HuH-7.5 (cell line): ENCODE results near the gene ZNF385D.
"Not testable (repeated sequence)": the region's sequence is repeated elsewhere in the genome, so short reads cannot be mapped to it uniquely, and the experiment has no call there.

Experiments
- DNase-seq: peaks from one replicate; pipeline ENCODE4 v3.0.0; 2011; ENCODE audit warnings: low spot score

Gene ZNF385D

DNA sequence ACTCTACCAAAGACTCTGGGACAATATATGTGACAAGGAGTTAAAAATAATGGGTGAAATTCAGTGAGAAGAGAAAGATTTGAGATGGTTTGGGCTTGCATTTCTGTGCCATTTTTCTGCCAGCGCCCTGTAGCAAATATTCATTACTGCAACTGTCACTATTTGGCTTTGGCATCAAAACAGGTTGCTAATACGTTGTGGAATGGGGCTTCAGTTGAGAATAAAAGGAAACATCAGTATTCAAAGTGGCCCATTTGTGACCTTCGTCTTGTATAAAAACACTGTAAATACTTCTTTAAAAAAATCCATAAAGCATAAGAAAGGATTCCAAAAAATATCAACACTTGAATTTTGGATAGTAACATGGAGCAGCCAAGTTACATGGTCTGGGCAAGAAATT, 309.2 kb downstream of the ZNF385D start:
- no peak for DNase-seq

DNA sequence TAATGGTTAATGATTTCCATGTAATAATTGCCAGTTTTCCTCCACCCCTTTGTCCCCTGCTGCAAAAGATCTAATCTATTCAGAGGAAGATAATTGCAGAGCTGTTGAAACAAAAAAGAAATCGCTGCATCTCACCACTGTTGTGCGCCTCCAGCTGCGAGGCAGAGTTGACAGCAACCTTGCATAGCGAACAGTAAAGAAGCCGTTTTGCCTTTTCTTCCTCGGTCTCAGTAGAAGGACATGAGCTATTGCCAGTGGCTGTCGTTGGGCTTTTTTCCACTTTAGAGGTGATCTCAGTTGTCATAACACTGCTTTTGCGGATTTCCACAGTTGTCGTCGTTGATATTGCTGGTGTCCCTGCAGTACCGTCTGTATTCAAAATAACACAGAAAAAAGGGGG, 314.2 kb downstream of the ZNF385D start:
- DNase-seq = no peak

DNA sequence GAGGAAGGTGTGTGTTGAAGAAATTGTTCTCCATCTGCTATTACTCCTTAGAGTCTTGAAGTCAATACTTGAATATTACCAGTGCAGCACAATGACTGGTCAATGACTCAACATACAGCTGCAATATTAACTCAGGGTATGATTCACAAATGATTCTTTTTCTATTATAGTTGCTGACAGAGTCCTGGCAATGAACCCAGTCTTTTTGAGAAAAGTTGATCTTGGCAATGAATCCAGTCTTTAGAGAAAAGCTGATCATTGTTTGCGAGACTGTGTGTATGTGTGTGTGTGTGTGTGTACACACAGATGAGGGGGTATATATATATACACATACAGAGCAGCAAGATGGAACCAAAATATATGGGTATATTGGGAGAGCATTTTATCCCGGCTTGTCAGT, 315.1 kb downstream of the ZNF385D start:
- DNase-seq = no peak

DNA sequence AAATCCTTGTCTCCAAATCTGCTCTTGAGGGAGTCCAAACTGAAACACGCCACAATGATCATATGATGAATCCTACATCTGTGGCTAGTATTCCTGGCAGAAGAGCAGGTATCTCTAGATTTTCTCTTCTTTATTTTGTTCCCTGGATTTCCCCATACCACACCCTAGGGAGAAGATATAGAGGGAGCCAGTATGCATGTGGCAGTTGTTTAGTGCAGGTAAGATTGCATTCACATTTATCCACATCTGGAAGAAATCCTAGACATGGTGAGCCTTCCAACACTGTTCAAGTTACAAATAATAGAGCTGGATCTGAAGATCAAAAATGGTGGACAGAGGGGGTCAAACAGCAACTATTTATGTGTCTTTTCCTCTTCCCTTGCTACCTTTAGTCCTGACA, 316.7 kb downstream of the ZNF385D start:
- DNase-seq = no peak

DNA sequence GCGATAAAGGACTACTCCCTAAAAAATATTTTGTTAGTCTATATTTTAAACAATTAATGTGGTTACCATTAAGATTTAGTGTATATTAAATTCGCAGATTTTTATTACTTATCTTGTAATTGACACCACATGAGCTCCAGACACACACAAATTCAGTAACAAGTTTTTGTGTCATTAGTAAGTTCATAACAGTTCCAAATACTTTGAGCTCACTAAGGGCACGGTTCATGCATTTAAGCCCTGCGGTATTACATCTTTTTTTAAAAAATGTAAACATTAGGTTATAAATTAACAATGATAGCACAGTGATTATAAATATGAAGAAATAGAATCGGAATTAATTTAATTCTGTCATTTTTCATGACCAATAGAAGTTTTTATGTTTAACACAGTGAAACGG, 317.3 kb downstream of the ZNF385D start:
- DNase-seq = no peak

DNA sequence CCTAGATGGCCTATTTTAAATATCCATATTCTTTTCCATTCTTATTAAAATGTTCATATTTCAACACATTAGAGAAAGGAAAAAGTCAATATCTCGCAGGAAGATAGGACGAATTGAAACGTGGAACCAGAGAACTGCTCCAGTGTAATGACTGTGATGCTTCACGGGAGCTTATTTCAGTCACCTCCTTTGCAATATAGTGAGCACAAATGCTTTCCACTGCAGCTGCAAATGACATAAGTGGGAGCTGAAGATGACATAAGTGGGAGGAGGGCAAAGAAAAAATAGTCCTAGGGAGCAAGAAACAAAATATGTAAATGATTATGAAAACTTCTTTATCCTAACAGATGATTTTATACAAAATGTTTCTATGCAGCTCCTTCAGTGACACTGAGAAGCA, 324.1 kb downstream of the ZNF385D start:
- no peak for DNase-seq

DNA sequence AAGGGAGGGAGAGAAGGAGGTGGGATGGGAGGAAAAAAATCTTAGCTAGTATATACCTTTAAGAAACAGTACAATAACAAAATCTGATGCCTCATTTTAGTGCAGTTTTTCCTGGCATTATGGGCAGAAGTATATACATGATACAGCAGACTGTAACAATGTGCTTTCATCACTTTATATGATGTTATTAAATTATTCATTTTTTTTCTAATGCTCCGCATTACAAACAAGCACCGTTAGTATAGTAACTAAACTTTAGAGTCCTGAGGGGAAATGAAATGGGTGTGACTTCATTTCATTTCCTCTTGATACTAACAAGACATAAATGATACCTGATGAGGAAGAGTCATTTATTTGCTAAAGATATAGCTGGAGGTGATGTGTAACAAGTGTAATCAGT, 325.3 kb downstream of the ZNF385D start:
- DNase-seq = no peak

DNA sequence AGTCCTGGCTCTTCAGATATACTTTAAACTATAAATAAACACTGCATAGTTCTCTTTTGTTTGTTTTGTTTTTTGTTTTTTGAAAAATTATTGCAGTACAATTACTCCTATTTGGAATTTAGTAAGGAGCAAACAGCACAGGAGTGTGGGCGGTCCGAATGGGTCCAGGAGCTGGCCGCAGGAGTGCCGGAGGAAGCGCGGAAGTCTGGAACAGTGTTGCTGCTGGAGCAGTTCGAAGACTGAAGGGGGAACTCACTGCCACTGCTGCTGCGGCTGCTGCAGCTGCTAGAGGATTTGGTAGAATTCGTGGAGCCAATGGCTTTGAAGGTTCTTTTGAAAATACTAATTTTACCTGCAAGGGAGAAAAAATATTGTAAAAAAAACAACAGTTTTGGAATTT, 329.9 kb downstream of the ZNF385D start:
- DNase-seq = no peak

DNA sequence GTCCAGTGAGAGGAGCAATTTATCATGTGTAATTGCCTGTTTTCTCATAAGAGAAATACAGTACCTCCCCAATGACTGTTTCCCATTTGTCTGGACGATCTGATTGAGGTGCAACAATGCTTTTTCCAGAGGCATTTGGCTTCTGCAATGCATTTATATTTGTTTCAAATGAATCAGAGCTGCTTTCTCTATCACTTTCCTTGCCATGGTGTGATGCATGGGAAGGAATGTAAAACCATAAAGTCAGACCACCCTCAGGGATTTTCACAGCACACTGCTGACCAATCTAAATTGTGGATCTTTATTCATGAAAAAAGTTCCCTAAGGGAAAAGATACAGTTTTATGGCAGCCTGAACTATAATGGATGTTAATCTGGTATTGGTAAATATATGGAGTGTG, 333.0 kb downstream of the ZNF385D start:
- no peak for DNase-seq

DNA sequence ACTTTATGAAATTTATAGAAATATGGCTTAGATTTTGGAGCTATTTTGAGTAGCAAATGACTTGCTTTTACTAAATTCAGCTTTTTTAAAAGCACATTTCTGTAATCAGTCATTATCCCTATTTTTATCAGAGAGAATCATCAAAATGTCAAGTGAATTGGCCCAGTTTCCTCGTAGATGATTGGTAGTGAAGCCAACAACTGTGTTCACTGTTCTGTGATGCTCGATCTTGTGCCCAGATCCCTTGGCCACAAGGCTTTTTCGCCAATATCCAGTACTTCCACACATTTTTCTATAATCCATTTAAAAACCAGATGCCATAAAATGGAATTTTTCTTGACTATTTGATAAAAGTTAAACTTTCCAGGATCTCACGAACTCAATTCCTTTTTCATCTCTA, 336.5 kb downstream of the ZNF385D start:
- no peak for DNase-seq

DNA sequence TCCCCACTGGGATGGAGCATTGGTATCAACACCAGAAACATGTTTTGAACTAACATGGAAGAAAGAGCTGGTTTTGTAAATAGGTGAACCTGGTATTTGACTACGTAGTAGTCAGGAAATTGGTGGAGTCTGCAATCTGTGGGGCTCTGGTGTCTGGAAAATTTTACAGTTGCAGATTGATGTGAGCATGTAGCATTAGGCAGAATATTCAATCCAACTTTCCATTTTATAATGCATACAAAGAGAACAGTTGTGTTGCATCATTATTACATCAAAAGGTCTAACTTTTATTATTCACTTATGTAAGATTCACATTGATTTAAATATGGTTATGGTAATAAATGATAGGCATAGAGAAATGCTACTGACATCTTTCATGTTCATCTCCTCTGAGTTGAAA, 340.0 kb downstream of the ZNF385D start:
- no peak for DNase-seq

DNA sequence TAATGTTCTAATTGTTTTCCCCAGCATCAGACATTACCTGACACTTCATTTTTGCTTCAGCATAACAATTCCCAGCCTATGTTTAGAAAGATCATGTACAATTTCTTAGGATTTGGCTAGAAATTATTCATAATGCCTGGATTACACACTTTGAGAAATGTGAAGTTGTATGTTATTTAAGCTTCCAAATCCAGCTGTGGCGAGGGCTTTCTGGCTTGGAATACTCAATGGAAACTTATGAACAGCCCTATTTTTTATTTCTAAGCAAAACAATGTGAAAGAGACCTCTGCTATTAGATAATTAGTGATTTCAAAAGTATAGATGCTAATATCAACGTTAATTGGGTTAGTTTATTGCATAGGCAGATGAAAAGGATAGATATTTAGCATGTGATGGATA, 341.6 kb downstream of the ZNF385D start:
- no peak for DNase-seq

DNA sequence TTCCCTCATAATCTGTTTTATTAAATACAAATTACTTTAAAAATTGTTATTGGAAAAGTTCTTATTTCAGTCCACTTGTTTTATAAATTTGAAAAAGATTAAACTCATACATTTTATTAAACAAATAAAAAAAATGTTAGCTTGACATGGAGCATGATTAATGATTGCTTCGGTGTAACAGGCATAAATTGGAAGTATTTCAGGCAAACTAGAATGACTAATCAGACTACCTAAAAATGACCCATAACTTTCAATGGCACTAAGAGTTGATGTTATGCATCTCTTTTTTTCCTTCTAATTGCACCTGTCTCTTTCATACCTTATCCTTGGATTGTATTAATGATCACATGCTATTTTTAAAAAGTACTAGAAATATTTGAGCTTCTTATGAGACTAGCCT, 343.3 kb downstream of the ZNF385D start:
- no peak for DNase-seq

DNA sequence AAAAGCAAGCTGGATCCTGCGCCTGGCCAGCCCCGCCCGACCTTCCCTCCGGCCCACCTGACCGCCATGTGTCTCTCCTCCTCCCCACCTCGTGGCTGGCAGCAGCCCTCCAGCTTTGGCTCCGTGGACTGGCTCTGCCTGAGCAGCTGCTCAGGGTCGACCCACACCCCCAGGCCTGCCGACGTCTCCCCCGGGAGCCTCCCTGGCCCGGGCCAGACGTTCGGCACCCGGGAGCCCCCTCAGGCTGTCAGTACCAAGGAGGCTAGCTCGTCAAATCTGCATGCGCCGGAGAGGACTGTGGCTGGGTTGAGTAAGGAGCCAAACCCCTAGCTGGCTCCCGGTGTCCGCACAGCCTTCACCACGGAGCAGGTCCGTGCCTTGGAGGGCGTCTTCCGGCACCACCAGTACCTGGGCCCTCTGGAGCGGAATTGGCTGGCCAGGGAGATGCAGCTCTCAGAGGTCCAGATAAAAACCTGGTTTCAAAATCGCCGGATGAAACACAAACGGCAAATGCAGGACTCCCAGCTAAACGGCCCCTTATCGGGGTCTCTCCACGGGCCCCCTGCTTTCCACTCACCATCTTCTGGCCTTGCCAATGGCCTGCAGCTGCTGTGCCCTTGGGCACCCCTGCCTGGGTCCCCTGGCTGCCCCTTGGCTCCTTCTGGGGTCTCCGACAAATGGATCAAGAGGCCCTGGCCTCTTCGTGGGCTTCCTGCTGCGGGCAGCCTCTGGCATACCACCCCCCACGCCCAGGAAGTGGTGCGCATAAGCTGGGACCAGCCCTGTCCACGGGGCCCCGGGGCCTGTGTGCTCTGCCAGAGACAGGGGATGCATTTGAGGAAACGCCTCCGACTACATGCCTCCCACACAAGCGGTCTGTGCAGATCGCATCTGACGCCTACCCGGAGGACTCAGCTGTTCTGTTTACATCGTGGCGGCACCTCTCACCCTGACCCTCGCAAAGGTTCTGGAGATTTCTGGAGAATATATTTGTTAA, 345.0 kb downstream of the ZNF385D start:
- DNase-seq = no peak

DNA sequence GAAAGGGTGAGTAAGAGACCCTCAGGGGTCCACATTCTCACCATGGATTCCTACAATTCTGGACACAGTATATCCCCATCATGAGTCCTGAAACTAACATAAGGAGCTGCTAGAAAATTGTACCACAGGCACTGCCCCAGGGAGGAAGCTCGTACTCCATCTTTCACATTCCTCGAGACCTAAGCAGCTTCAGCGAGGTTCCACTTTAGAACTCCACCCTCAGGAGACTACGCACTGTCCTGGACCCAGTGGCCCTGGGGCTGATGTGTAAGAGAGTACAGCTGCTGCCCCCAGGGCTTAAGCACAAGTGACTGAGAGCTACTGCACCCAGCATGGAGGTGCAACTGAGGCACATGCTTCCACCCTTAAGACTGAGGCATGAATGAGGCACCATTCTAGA, 352.5 kb downstream of the ZNF385D start:
- DNase-seq = no peak

DNA sequence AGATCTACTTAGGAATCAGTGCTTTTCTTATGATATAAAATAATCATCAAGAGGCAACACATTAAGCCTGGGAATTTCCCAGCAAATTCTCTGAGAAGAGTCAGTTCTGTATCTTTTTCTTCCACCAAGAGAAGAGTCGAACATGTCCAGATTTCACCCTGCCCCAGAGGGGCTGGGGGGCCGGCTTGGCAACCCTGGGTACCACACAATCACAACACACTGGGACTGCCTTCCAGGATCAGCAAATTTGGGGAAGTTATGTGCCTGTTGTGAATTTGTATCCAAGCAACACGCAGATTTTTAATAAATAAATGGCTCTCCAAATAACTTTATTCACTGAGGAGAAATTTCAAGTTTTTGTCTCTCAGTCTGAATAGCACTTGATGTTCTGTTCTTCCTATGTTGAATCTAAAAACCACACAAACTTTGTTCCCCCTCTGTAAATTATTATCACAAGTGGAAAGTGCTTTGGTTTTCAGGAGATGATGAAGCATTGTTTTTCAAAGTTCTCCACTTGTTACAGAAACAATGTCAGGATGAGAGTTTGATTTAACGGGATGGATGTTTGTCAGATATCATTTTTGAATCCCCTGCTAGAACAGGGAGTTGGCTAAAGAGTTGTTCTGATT, 357.2 kb downstream of the ZNF385D start:
- no peak for DNase-seq

DNA sequence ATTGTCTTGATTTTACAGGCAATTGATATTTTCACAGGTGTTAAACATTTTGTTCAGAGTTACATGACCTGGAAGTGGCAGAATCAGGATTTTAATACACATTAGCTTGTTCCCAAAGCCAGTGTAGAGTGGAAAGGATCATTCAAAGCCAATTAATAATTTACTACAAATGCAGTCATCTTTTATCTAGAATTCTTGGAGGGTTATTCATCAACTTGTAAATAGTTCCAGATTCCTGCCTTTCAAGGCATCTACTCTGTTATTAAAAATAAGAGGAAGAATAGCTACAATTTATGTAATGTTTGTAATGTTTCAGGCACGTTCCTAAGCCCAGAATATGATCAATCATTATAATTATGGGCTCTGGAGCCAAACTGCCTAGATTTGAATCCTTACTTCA, 358.5 kb downstream of the ZNF385D start:
- no peak for DNase-seq

DNA sequence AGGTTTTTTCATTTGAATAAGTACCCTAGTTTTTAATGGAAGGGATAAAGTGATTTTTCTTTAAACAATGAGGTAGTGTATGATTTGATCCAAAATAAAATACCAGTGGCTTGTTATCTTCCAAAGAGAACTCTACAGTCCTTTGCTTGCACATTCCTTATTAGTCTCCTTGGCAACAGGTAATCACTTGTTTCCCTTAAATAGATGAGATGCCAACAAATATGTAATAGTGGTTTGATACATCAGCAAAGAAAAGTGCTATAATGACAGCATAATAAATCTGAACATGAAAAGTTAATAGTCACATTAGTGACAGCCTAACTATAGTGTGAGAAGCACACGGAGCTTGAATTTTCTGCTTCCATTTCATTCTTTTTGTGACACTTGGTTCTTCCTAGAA, 360.2 kb downstream of the ZNF385D start:
- no peak for DNase-seq

DNA sequence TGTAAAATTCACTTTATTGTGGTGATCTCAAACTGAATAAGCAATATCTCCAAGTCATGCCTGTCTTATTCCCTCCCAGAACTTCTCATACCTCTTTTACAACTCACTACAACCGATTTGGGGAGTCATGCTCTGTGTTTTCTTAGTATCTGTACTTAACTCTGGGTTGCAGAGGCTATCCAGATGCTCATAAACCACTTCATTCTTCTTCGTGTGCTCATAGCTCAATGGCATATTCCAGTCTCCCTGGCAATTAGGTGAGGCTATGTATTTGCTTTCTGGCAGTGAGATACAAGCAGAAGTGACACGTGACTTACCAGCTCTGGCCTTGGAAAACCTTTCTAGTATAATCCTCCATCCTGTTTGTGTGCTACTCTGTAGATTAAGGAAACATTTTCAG, 360.9 kb downstream of the ZNF385D start:
- DNase-seq = no peak

DNA sequence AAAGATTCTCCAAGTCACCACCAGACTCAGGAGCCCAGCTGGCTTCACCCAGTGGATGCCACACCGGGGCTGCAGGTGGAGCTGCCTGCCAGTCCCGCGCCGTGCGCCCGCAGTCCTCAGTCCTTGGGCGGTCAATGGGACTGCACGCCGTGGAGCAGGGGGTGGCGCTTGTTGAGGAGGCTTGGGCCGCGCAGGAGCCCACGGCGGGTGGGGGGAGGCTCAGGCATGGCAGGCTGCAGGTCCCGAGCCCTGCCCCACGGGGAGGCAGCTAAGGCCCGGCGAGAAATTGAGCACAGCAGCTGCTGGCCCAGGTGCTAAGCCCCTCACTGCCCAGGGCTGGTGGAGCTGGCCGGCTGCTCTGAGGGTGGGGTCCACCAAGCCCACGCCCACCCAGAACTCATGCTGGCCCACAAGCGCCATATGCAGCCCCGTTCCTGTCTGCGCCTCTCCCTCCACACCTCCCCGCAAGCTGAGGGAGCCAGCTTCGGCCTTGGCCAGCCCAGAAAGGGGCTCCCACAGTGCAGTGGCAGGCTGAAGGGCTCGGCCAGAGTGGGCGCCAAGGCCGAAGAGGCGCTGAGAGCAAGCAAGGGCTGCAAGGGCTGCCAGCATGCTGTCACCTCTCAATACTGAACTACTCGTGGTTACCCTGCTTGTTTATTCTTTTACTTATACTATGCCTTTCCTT, 363.7 kb downstream of the ZNF385D start:
- not testable (repeated sequence) for DNase-seq

DNA sequence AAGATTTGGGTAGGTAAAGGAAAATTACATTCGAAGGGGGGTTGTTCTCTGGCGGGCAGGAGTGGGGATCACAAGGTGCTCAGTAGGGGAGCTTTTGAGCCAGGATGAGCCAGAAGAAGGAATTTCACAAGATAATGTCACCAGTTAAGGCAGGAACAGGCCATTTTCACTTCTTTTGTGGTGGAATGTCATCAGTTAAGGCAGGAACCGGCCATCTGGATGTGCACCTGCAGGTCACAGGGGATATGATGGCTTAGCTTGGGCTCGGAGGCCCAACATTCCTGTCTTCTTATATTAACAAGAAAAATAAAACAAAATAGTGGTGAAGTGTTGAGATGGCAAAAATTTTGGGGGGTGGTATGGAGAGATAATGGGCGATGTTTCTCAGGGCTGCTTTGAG, 373.0 kb downstream of the ZNF385D start:
- DNase-seq = not testable (repeated sequence)

DNA sequence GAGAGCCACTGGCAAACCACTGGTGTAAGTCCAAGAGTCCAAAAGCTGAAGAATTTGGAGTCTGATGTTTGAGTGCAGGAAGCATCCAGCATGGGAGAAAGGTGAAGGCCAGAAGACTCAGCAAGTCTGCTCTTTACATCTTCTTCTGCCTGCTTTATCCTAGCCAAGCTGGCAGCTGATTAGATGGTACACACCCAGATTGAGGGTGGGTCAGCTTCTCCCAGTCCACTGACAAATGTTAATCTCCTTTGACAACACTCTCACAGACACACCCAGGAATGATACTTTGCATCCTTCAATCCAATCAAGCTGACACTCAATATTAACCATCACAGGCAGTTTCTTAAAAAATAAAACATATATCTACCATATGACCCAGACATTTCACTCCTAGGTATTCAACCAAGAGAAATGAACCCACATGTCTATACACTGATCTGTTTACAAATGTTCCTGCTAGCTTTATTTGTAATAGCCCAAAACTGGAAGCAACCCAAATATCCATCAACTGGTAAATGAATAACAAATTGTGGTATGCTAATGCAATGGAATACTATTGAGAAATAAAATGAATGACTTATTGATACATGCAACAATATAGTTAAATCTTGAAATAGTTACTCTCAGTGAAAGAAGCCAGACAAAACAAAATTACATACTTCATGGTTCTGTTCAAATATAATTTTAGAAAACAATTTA, 373.8 kb downstream of the ZNF385D start:
- DNase-seq = no peak
